Stimulated activated CD8-positive, alpha-beta memory T cell treated with anti-CD3 and anti-CD28 coated beads, Interleukin-15, amount 100 ng/mL, for 4 hours (primary cell): ENCODE measurements around the gene RTN4.

Source experiments
- DNase-seq, 2 donors: peaks; one replicate each; pipeline ENCODE4 v3.0.0-alpha.2; 2020; ENCODE audit warnings: low read depth in 2 of 2

The RTN4 gene

GRCh38 chr2:54950811-54951210, 99.4 kb downstream of the RTN4 start:
- DNase-seq, result no peak

GRCh38 chr2:54949431-54949830, 100.8 kb downstream of the RTN4 start:
- DNase-seq, result no peak

GRCh38 chr2:54948120-54948519, 102.1 kb downstream of the RTN4 start:
- DNase-seq, result no peak

GRCh38 chr2:54947646-54948045, 102.6 kb downstream of the RTN4 start:
- DNase-seq, result no peak

- no peak for DNase-seq
Observed at GRCh38 chr2:54947136-54947535, 103.1 kb downstream of the RTN4 start.

- no peak for DNase-seq
Observed at GRCh38 chr2:54946220-54946805, 103.9 kb downstream of the RTN4 start.

GRCh38 chr2:54945391-54946219, 104.6 kb downstream of the RTN4 start:
- no peak for DNase-seq

GRCh38 chr2:54944724-54945326, 105.4 kb downstream of the RTN4 start:
- no peak for DNase-seq

GRCh38 chr2:54942373-54942772, 107.9 kb downstream of the RTN4 start:
- DNase-seq, result peak; percentile 6 to 17

- no peak for DNase-seq
Observed at GRCh38 chr2:54941248-54941984, 108.8 kb downstream of the RTN4 start.

- no peak for DNase-seq
Observed at GRCh38 chr2:54940723-54941122, 109.5 kb downstream of the RTN4 start.

GRCh38 chr2:54939446-54940118, 110.7 kb downstream of the RTN4 start:
- DNase-seq, result no peak

GRCh38 chr2:54936766-54937165, 113.5 kb downstream of the RTN4 start:
- no peak for DNase-seq

- no peak for DNase-seq
Observed at GRCh38 chr2:54935389-54935788, 114.9 kb downstream of the RTN4 start.

- no peak for DNase-seq
Observed at GRCh38 chr2:54931473-54931872, 118.8 kb downstream of the RTN4 start.

GRCh38 chr2:54928719-54929118, 121.5 kb downstream of the RTN4 start:
- DNase-seq, result no peak

GRCh38 chr2:54927751-54928615, 122.3 kb downstream of the RTN4 start:
- DNase-seq, result no peak

- no peak for DNase-seq
Observed at GRCh38 chr2:54927085-54927750, 123.0 kb downstream of the RTN4 start.

GRCh38 chr2:54925022-54925421, 125.2 kb downstream of the RTN4 start:
- DNase-seq, result no peak

GRCh38 chr2:54924121-54924520, 126.1 kb downstream of the RTN4 start:
- no peak for DNase-seq
